HepG2 (cell line): ENCODE results near the gene SOWAHB. TPM values are rescaled to one million over a fixed set of nuclear protein-coding genes. Genes with fewer than 3 reads are reported as not detected.

ENCODE experiments used
- AGO2 ChIP-seq: fragments of 200-400 bp; formaldehyde crosslinking; optimal IDR thresholded peaks from 2 replicates; pipeline ENCODE3; 2017; ENCODE audit warnings: mild to moderate bottlenecking, low read depth, low read length, moderate library complexity
- AKAP8 ChIP-seq: sonication (generic); formaldehyde crosslinking; IDR thresholded peaks from 2 replicates; pipeline ENCODE4 v1.5.1; 2020; ENCODE audit warnings: mild to moderate bottlenecking, missing genetic modification reagents
- CENPT ChIP-seq: sonication (generic); formaldehyde crosslinking; IDR thresholded peaks from 2 replicates; pipeline ENCODE4 v1.8.0; 2022; ENCODE audit warnings: low read depth, mild to moderate bottlenecking, moderate library complexity, missing genetic modification reagents
- EP300 ChIP-seq, 3 experiments: sonication (generic) in 1 of 3; formaldehyde crosslinking in 1 of 3; IDR thresholded peaks; 2 replicates each; pipeline versions ENCODE4 v1.5.1 to v1.6.1; 2011 to 2020; ENCODE audit warnings: low read depth in 2 of 3, low read length in 2 of 3, borderline replicate concordance in 1 of 3, improper control_type of control experiment in 1 of 3, mild to moderate bottlenecking in 1 of 3, missing genetic modification reagents in 1 of 3, moderate library complexity in 1 of 3
- HNF4A ChIP-seq: sonication (generic); formaldehyde crosslinking; IDR thresholded peaks from 2 replicates; pipeline ENCODE4 v1.4.0; 2020; ENCODE audit warnings: missing genetic modification reagents
- ISL2 ChIP-seq: sonication (generic); formaldehyde crosslinking; IDR thresholded peaks from 2 replicates; pipeline ENCODE4 v1.5.0; 2020; ENCODE audit warnings: missing genetic modification reagents
- MED1 ChIP-seq: sonication (generic); formaldehyde crosslinking; IDR thresholded peaks from 2 replicates; pipeline ENCODE4 v1.4.0; 2020; ENCODE audit warnings: missing genetic modification reagents
- PPARG ChIP-seq: conservative IDR thresholded peaks from 2 replicates; pipeline ENCODE4 v1.6.1; 2016; ENCODE audit warnings: missing biosample characterization, missing genetic modification reagents
- PRMT3 ChIP-seq: sonication (generic); formaldehyde crosslinking; IDR thresholded peaks from 2 replicates; pipeline ENCODE4 v1.8.1; 2022; ENCODE audit warnings: low read depth, mild to moderate bottlenecking, moderate library complexity, missing genetic modification reagents, borderline replicate concordance
- REPIN1 ChIP-seq: sonication (generic); formaldehyde crosslinking; IDR thresholded peaks from 2 replicates; pipeline ENCODE4 v1.8.0; 2022; ENCODE audit warnings: missing genetic modification reagents, low read depth, mild to moderate bottlenecking, borderline replicate concordance
- SIN3A ChIP-seq: IDR thresholded peaks from 2 replicates; pipeline ENCODE4 v1.6.1; 2011; ENCODE audit warnings: low read depth, mild to moderate bottlenecking, control low read depth, low read length, borderline replicate concordance
- SNAPC4 ChIP-seq: sonication (generic); formaldehyde crosslinking; IDR thresholded peaks from 2 replicates; pipeline ENCODE4 v1.4.0; 2020; ENCODE audit warnings: mild to moderate bottlenecking, missing genetic modification reagents
- TAF15 ChIP-seq: fragments of 200-400 bp; formaldehyde crosslinking; IDR thresholded peaks from one replicate; pipeline ENCODE4 v1.6.1; 2018; ENCODE audit warnings: mild to moderate bottlenecking, low read depth, low read length; ENCODE audit not compliant: poor library complexity, severe bottlenecking
- TFDP1 ChIP-seq: IDR thresholded peaks from 2 replicates; pipeline ENCODE4 v1.6.1; 2016; ENCODE audit warnings: missing compliant biosample characterization, missing genetic modification reagents, borderline replicate concordance
- U2AF1 ChIP-seq: fragments of 200-400 bp; formaldehyde crosslinking; optimal IDR thresholded peaks from 2 replicates; pipeline ENCODE3; 2017; ENCODE audit warnings: mild to moderate bottlenecking, low read depth, low read length
- XBP1 ChIP-seq: sonication (generic); formaldehyde crosslinking; IDR thresholded peaks from 2 replicates; pipeline ENCODE4 v1.5.0; 2020; ENCODE audit warnings: missing genetic modification reagents
- ZBTB21 ChIP-seq: sonication (generic); formaldehyde crosslinking; IDR thresholded peaks from 2 replicates; pipeline ENCODE4 v1.4.0; 2020; ENCODE audit warnings: missing genetic modification reagents
- ZC3H13 ChIP-seq: sonication (generic); formaldehyde crosslinking; IDR thresholded peaks from 2 replicates; pipeline ENCODE4 v1.8.1; 2023; ENCODE audit warnings: mild to moderate bottlenecking, missing genetic modification reagents, moderate library complexity
- ZFP41 ChIP-seq: sonication (generic); formaldehyde crosslinking; IDR thresholded peaks from 2 replicates; pipeline ENCODE4 v1.4.0; 2020; ENCODE audit warnings: mild to moderate bottlenecking, missing genetic modification reagents, borderline replicate concordance
- ZNF160 ChIP-seq: sonication (generic); formaldehyde crosslinking; IDR thresholded peaks from 2 replicates; pipeline ENCODE4 v1.8.0; 2022; ENCODE audit warnings: mild to moderate bottlenecking, inconsistent platforms, missing genetic modification reagents
- ZNF782 ChIP-seq: sonication (generic); formaldehyde crosslinking; IDR thresholded peaks from 2 replicates; pipeline ENCODE4 v1.4.0; 2020; ENCODE audit warnings: missing genetic modification reagents, mild to moderate bottlenecking, borderline replicate concordance
- polyA plus RNA-seq, 8 experiments: library from polyadenylated mRNA; depleted of rRNA in 3 of 8; stranded (reverse) in 7 of 8; unstranded in 1 of 8; fragments of >200 nt; fragmentation: Illumina TruSeq in 4 of 8; extraction: Trizol in 4 of 8; gene quantifications; 2 replicates each; pipeline versions ENCODE4 v1.2.1 to v1.2.3, GENCODE V29; 2011 to 2016; ENCODE audit warnings: low read depth in 4 of 8, missing spikeins in 1 of 8, mixed read lengths in 1 of 8; ENCODE audit not compliant: insufficient read depth in 1 of 8
- total RNA-seq, 5 experiments: library from RNA; depleted of rRNA; stranded (reverse); fragments of >200 nt; fragmentation: Illumina TruSeq; extraction: Trizol; gene quantifications; 2 replicates each; pipeline ENCODE4 v1.2.3, GENCODE V29; 2016; ENCODE audit warnings: low read depth in 1 of 5
- TF ChIP-seq, protein P1 (sequence below): sonication (generic); formaldehyde crosslinking; IDR thresholded peaks from 2 replicates; pipeline ENCODE4 v1.9.0; 2022; ENCODE audit warnings: missing genetic modification reagents, mild to moderate bottlenecking, borderline replicate concordance

Gene SOWAHB
- total and polyA plus RNA-seq, 2 of the 13 experiments (the other 11 are each of a cell fraction or from before 2014, with no cell fraction given) = 0.12 to 0.51 TPM

- TF ChIP-seq AGO2 (no peak), ZBTB21 (CRISPR knock-in tag) (no peak), U2AF1 (no peak), REPIN1 (CRISPR knock-in tag) (no peak), HNF4A (CRISPR knock-in tag) (0 out of 2 replicates have a peak, but pooled peaks have one; percentile 16), MED1 (CRISPR knock-in tag) (peak; percentile 30; the same call in 1 of the 2 replicates), EP300 (IDR thresholded peaks at IDR 0.05; ENCODE audit: low read depth in 2 of 2, low read length in 2 of 2) (0 out of 4 replicates have a peak, but pooled peaks of 1 of the 2 experiments have one; percentile 30), EP300 (CRISPR knock-in tag; IDR thresholded peaks at IDR 0.05; ENCODE audit: borderline replicate concordance) (peak; percentile 63; the same call in 1 of the 2 replicates), ZFP41 (CRISPR knock-in tag) (no peak), TFDP1 (CRISPR knock-in tag) (peak; percentile 20; the same call in 1 of the 2 replicates), PPARG (CRISPR knock-in tag) (peak; percentile 22; the same call in 1 of the 2 replicates), ZNF160 (no peak), ZNF782 (CRISPR knock-in tag) (no peak), TAF15 (no peak), XBP1 (no peak), PRMT3 (no peak), AKAP8 (CRISPR knock-in tag) (no peak), SNAPC4 (no peak), CENPT (CRISPR knock-in tag) (no peak), SIN3A (no peak), ISL2 (CRISPR knock-in tag) (peak; percentile 69), ZC3H13 (CRISPR knock-in tag) (no peak)
- TF ChIP-seq, protein P1, sequence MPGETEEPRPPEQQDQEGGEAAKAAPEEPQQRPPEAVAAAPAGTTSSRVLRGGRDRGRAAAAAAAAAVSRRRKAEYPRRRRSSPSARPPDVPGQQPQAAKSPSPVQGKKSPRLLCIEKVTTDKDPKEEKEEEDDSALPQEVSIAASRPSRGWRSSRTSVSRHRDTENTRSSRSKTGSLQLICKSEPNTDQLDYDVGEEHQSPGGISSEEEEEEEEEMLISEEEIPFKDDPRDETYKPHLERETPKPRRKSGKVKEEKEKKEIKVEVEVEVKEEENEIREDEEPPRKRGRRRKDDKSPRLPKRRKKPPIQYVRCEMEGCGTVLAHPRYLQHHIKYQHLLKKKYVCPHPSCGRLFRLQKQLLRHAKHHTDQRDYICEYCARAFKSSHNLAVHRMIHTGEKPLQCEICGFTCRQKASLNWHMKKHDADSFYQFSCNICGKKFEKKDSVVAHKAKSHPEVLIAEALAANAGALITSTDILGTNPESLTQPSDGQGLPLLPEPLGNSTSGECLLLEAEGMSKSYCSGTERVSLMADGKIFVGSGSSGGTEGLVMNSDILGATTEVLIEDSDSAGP = no peak
Observed at GRCh38 chr4:76898949-76899645, 1.2 kb upstream of the SOWAHB start (continued).
